GM06990 (cell line): ENCODE data around the gene ERFE.

Source experiments
- DNase-seq: peaks from one replicate; pipeline ENCODE4 v3.0.0-alpha.2; 2011; ENCODE audit not compliant: insufficient read length; ENCODE audit errors: extremely low read depth
- H3K27me3 ChIP-seq: replicated peaks from 2 replicates; pipeline ENCODE4 v1.6.0; 2011; ENCODE audit warnings: low read length; ENCODE audit not compliant: control insufficient read depth, insufficient read depth
- H3K36me3 ChIP-seq: 2 replicates; pipeline ENCODE4 v1.5.1; 2011; ENCODE audit warnings: low read length; ENCODE audit not compliant: control insufficient read depth, insufficient read depth
- H3K4me3 ChIP-seq: replicated peaks from 2 replicates; pipeline ENCODE4 v1.5.1; 2011; ENCODE audit warnings: low read depth, mild to moderate bottlenecking, control low read depth, low read length
- CTCF ChIP-seq: IDR thresholded peaks from 2 replicates; pipeline ENCODE4 v1.5.1; 2011; ENCODE audit warnings: low read length, control low read depth, mild to moderate bottlenecking, inconsistent platforms; ENCODE audit not compliant: insufficient read depth, poor library complexity, severe bottlenecking

Gene ERFE

GRCh38 chr2:238116298-238117198, 42.2 kb upstream of the ERFE start:
- no peak for TF ChIP-seq CTCF
- no peak for DNase-seq
- H3K27me3 ChIP-seq: no peaks in the 10 kb centered on the region
- H3K4me3 ChIP-seq: no peak overlapping the region
- H3K36me3 ChIP-seq: no peaks in the 10 kb centered on the region

GRCh38 chr2:238117199-238118154, 41.3 kb upstream of the ERFE start:
- no peaks in the 10 kb centered on the region for H3K36me3 ChIP-seq
- no peaks in the 10 kb centered on the region for H3K27me3 ChIP-seq
- no peak for DNase-seq
- no peak overlapping the region for H3K4me3 ChIP-seq
- TF ChIP-seq CTCF: no peak

- no peak for TF ChIP-seq CTCF
Observed at GRCh38 chr2:238119756-238120462, 38.9 kb upstream of the ERFE start.

GRCh38 chr2:238120463-238121298, 38.1 kb upstream of the ERFE start:
- Histone ChIP-seq H3K27me3 (no peaks in the 10 kb centered on the region), H3K4me3 (no peak overlapping the region), H3K36me3 (no peaks in the 10 kb centered on the region)
- no peak for DNase-seq
- TF ChIP-seq CTCF: no peak

More at GRCh38 chr2:238119756-238120462, 38.9 kb upstream of the ERFE start:
- DNase-seq: no peak
- Histone ChIP-seq H3K4me3 (no peak overlapping the region), H3K27me3 (no peaks in the 10 kb centered on the region), H3K36me3 (no peaks in the 10 kb centered on the region)
